K562 (cell line): ENCODE results near the gene TELO2. TPM values are rescaled to one million over a fixed set of nuclear protein-coding genes. Genes with fewer than 3 reads are reported as not detected.

Experiments used
- ATAC-seq: fragments of 200-7000 bp; cut with Tn5 transposase; 3 replicates; pipeline ENCODE4 v1.9.1; 2020; ENCODE audit warnings: moderate library complexity
- BruUV-seq: library from RNA; stranded (reverse); fragments of 400-500 nt; replicated peaks from 2 replicates; lab custom pipeline; 2021; lab: Mats Ljungman, UMichigan
- CTCF ChIA-PET: fragments of 300-600 bp; formaldehyde crosslinking; extraction: SDS; loops from one replicate; lab custom pipeline; 2021; ENCODE audit warnings: low intra/inter-chr PET ratio; lab: Yijun Ruan, JAX
- POLR2A ChIA-PET: fragments of 300-600, 350-650 bp; sonication (Branson Sonifier 250); formaldehyde crosslinking; extraction: SDS; loops from one replicate; lab custom pipeline; 2021; ENCODE audit warnings: antibody characterized with exemption, inconsistent platforms; lab: Yijun Ruan, JAX
- DNase-seq, 4 experiments: peaks; one replicate each; pipeline versions ENCODE4 v3.0.0 to v3.0.0-alpha.2; 2011 to 2018; ENCODE audit warnings: low spot score in 3 of 4, mixed read lengths in 3 of 4; ENCODE audit errors: extremely low read depth in 1 of 4
- FAIRE-seq: peaks from 2 replicates; lab custom pipeline; 2011; peaks lifted over from hg19 to GRCh38; lab: Jason Lieb, UNC
- H2AFZ ChIP-seq: 2 replicates; pipeline ENCODE4 v1.6.0; 2011; ENCODE audit warnings: low read depth, low read length, control low read depth, inconsistent platforms
- H3K27ac ChIP-seq: fragments of 200-600 bp; 3 replicates; pipeline ENCODE4 v1.8.0; 2011; ENCODE audit warnings: low read depth, mild to moderate bottlenecking, control low read depth, inconsistent platforms, low read length, moderate library complexity, mixed read lengths; ENCODE audit errors: extremely low read depth
- H3K27me3 ChIP-seq, 2 experiments: fragments of 300-600 bp in 1 of 2; 2 replicates in 1 of 2; 3 replicates in 1 of 2; pipeline versions ENCODE4 v1.6.0 to v1.8.0; 2011; ENCODE audit warnings: inconsistent platforms in 2 of 2, low read length in 2 of 2, mild to moderate bottlenecking in 1 of 2, mixed read lengths in 1 of 2, moderate library complexity in 1 of 2; ENCODE audit not compliant: control insufficient read depth in 2 of 2, insufficient read depth in 2 of 2
- H3K36me3 ChIP-seq: fragments of 300-600 bp; 3 replicates; pipeline ENCODE4 v1.8.0; 2011; ENCODE audit warnings: mild to moderate bottlenecking, low read length, inconsistent platforms; ENCODE audit not compliant: control insufficient read depth, insufficient read depth
- H3K4me1 ChIP-seq, 2 experiments: fragments of 200-600 bp in 1 of 2; replicated peaks in 1 of 2; 2 replicates in 1 of 2; 3 replicates in 1 of 2; pipeline versions ENCODE4 v1.5.1 to v1.8.0; 2011; ENCODE audit warnings: inconsistent platforms in 2 of 2, low read length in 2 of 2, mild to moderate bottlenecking in 1 of 2, mixed read lengths in 1 of 2, moderate library complexity in 1 of 2; ENCODE audit not compliant: control insufficient read depth in 2 of 2, insufficient read depth in 2 of 2
- H3K4me2 ChIP-seq: 2 replicates; pipeline ENCODE4 v1.6.1; 2011; ENCODE audit warnings: low read length, control low read depth, inconsistent platforms, mixed read lengths; ENCODE audit not compliant: insufficient read depth
- H3K4me3 ChIP-seq: fragments of 200-600 bp; sonication (generic), shearing (Covaris generic); 2 replicates; pipeline ENCODE4 v1.5.1; 2016; ENCODE audit warnings: control low read depth, inconsistent platforms
- H3K79me2 ChIP-seq: fragments of 200-600 bp; 3 replicates; pipeline ENCODE4 v1.8.0; 2011; ENCODE audit warnings: low read length, inconsistent platforms; ENCODE audit not compliant: control insufficient read depth, insufficient read depth
- H3K9ac ChIP-seq, 2 experiments: 2 replicates each; pipeline versions ENCODE4 v1.6.0 to v1.6.1; 2011; ENCODE audit warnings: low read depth in 2 of 2, low read length in 2 of 2, control low read depth in 1 of 2, inconsistent platforms in 1 of 2, mild to moderate bottlenecking in 1 of 2, mixed read lengths in 1 of 2; ENCODE audit not compliant: insufficient read depth in 1 of 2
- H3K9me1 ChIP-seq: one replicate; pipeline ENCODE4 v1.6.0; 2011; ENCODE audit warnings: inconsistent platforms, mild to moderate bottlenecking, low read length, moderate library complexity; ENCODE audit not compliant: control insufficient read depth, insufficient read depth
- H3K9me3 ChIP-seq: replicated peaks from 2 replicates; pipeline ENCODE4 v1.5.1; 2011; ENCODE audit warnings: low read depth, low read length, inconsistent platforms; ENCODE audit not compliant: control insufficient read depth, insufficient read depth
- H4K20me1 ChIP-seq: replicated peaks from 2 replicates; pipeline ENCODE4 v1.6.1; 2011; ENCODE audit warnings: low read length, inconsistent platforms, mixed read lengths; ENCODE audit not compliant: control insufficient read depth, insufficient read depth
- CHD4 ChIP-seq: fragments of 200-600 bp; sonication (generic); IDR thresholded peaks from 3 replicates; pipeline ENCODE4 v1.6.1; 2012; ENCODE audit warnings: low read depth, mild to moderate bottlenecking, mixed read lengths, low read length, inconsistent platforms; ENCODE audit not compliant: insufficient read depth, insufficient replicate concordance, poor library complexity, severe bottlenecking
- POLR2G ChIP-seq: fragments of 200-400 bp; formaldehyde crosslinking; IDR thresholded peaks from 2 replicates; pipeline ENCODE4 v1.6.1; 2017; ENCODE audit warnings: low read depth, mild to moderate bottlenecking, antibody characterized with exemption, low read length, moderate library complexity
- ZBTB33 ChIP-seq: sonication (generic); formaldehyde crosslinking; IDR thresholded peaks from 2 replicates; pipeline ENCODE4 v1.8.1; 2023; ENCODE audit warnings: mild to moderate bottlenecking, missing genetic modification reagents
- ZNF41 ChIP-seq: fragments of 250-450 bp; sonication (Bioruptor Pico); conservative IDR thresholded peaks from 2 replicates; pipeline ENCODE4 v1.4.0; 2020; ENCODE audit warnings: mild to moderate bottlenecking
- ZNF589 ChIP-seq: fragments of 200-800 bp; sonication (Bioruptor generic); IDR thresholded peaks from 2 replicates; pipeline ENCODE4 v1.6.1; 2016; ENCODE audit warnings: low read depth, missing genetic modification characterization, missing compliant biosample characterization
- WGBS: fragments of 100-300 bp; shearing (Covaris generic); methylation state at CpG from one replicate; pipeline ENCODE4 v1.1.6; 2016; ENCODE audit warnings: low coverage, mixed read lengths; ENCODE audit not compliant: insufficient coverage; ENCODE audit errors: missing lambda C conversion rate; 5-methylcytosine and 5-hydroxymethylcytosine counted together
- in situ Hi-C: fragments of 300-500 bp; cut with MboI; formaldehyde crosslinking; loops from 4 replicates; pipeline ENCODE4 v1.15.0; 2018; ENCODE audit warnings: inconsistent platforms, mixed read lengths
- intact Hi-C: fragments of 100-400 bp; cut with micrococcal nuclease; formaldehyde crosslinking; loops from 2 replicates; pipeline ENCODE4 v1.14.2; 2022
- polyA plus RNA-seq, 8 experiments: library from polyadenylated mRNA; depleted of rRNA in 4 of 8; stranded (reverse) in 5 of 8; unstranded in 3 of 8; fragments of >200 nt; fragmentation: Nextera tagmentation in 2 of 8; fragmentation: Illumina TruSeq in 1 of 8; extraction: Ambion mirVana in 2 of 8; extraction: Trizol in 1 of 8; gene quantifications; 2 replicates each; pipeline versions ENCODE4 v1.2.1 to v1.2.3, GENCODE V29; 2011 to 2014; ENCODE audit warnings: inconsistent platforms in 1 of 8, missing spikeins in 1 of 8
- total RNA-seq, 7 experiments: library from RNA; depleted of rRNA in 6 of 7; stranded (reverse); fragments of >200 nt in 6 of 7; fragmentation: Illumina TruSeq in 2 of 7; extraction: Trizol in 2 of 7; gene quantifications; 2 replicates each; pipeline versions ENCODE4 v1.2.1 to v1.2.3, GENCODE V29; 2011 to 2021; ENCODE audit warnings: low replicate concordance in 1 of 7

TELO2 gene
- total and polyA plus RNA-seq, 9 of the 15 experiments (the other 6 are each of a cell fraction or from before 2014, with no cell fraction given): 0.51 to 91.8 (median 14.5) TPM

- FAIRE-seq (no peak), DNase-seq (no peak), ATAC-seq (no peak)
- no TSS peak for BruUV-seq
- 0 out of 2 replicates have a peak, but pooled peaks have one; percentile 0 for TF ChIP-seq POLR2G
- no peak for TF ChIP-seq ZNF41 (CRISPR knock-in tag)
- no peaks in the 10 kb centered on the region for H3K27me3 ChIP-seq
- POLR2A ChIA-PET: interaction anchor here (0.6 to 1.3 kb wide), 2 partner anchors 10 to 38 kb away, joined by 3 to 4 read pairs; no protein-coding TSS in a partner anchor
- WGBS: 91% methylated on average over 6 of the region's 10 CpGs
- H4K20me1 ChIP-seq: no peaks in the 10 kb centered on the region
- no peak overlapping the region for H3K27ac ChIP-seq
- H3K36me3 ChIP-seq: peaks cover 43% of the 10 kb centered on the region; the same call in 1 of the 3 replicates
- CTCF ChIA-PET: no interaction called here
- H3K79me2 ChIP-seq: no peaks in the 10 kb centered on the region
- intact Hi-C loops (no loop called here), in situ Hi-C loops (no loop called here)
- H3K9me1 ChIP-seq: no peaks in the 10 kb centered on the region
- H3K4me1 ChIP-seq: peaks cover 0 to 37% of the 10 kb centered on the region in 2 experiments; a peak in 2 of 5 replicates
- H3K4me2 ChIP-seq: no peak overlapping the region
- H2AFZ ChIP-seq: no peak overlapping the region
- H3K9ac ChIP-seq: no peak overlapping the region; a peak in 1 of 4 replicates
- H3K9me3 ChIP-seq: no peaks in the 10 kb centered on the region; the same call in 1 of the 2 replicates
- H3K4me3 ChIP-seq: no peak overlapping the region
Observed at GRCh38 chr16:1510272-1510671, 17.1 kb downstream of the TELO2 start.

GRCh38 chr16:1510941-1511351 lies 17.8 kb downstream of the TELO2 start:
- POLR2A ChIA-PET: interaction anchor here (0.6 to 1.3 kb wide), 3 partner anchors 10 to 90 kb away, joined by 3 to 4 read pairs (median 4); partner anchors contain the start of gene UQCC4

More at GRCh38 chr16:1510941-1511351, 17.8 kb downstream of the TELO2 start:
- in situ Hi-C loops (no loop called here), intact Hi-C loops (no loop called here)
- peak; percentile 24; the same call in 2 of the 3 replicates for ATAC-seq
- Histone ChIP-seq H3K4me3 (no peak overlapping the region), H4K20me1 (no peaks in the 10 kb centered on the region), H3K9me1 (no peaks in the 10 kb centered on the region), H3K9me3 (no peaks in the 10 kb centered on the region; the same call in 1 of the 2 replicates), H3K36me3 (peaks cover 39% of the 10 kb centered on the region; the same call in 1 of the 3 replicates), H3K79me2 (no peaks in the 10 kb centered on the region), H3K27ac (no peak overlapping the region), H3K27me3 (no peaks in the 10 kb centered on the region), H2AFZ (no peak overlapping the region), H3K9ac (no peak overlapping the region), H3K4me2 (no peak overlapping the region), H3K4me1 (peaks cover 0 to 35% of the 10 kb centered on the region in 2 experiments; a peak in 2 of 5 replicates)
- TF ChIP-seq POLR2G (peak; percentile 61), ZNF589 (CRISPR knock-in tag) (no peak), ZBTB33 (CRISPR knock-in tag) (peak; percentile 62; the same call in 1 of the 2 replicates), CHD4 (no peak)
- CTCF ChIA-PET: no interaction called here
- DNase-seq: no peak
- BruUV-seq: no TSS peak
- no peak for FAIRE-seq
- 94% methylated on average over 21 of the region's 26 CpGs for WGBS
